Smooth muscle cell of bladder (primary cell): ENCODE data around the gene MEN1. TPM values are rescaled to one million over a fixed set of nuclear protein-coding genes. Genes with fewer than 3 reads are reported as not detected.

Experiments used
- total RNA-seq: library from RNA; depleted of rRNA; stranded (reverse); fragments of >200 nt; gene quantifications from 2 replicates; pipeline ENCODE4 v1.2.3, GENCODE V29; 2014

MEN1 gene
- 8.0 and 14.0 TPM in 2 replicates for total RNA-seq

GRCh38 chr11:64810271-64810890 lies at the start of gene MEN1:
MEN1 (minus strand) TSS chr11:64810551; CDS start chr11:64810109, 442 bp downstream.

GRCh38 chr11:64844330-64845128 lies 34.2 kb upstream of the MEN1 start, which contains the start of gene CDC42BPG:
CDC42BPG (minus strand) TSS chr11:64844653; CDS start chr11:64844569, 84 bp downstream.

GRCh38 chr11:64803158-64803845 lies 7.0 kb downstream of the MEN1 start, which contains the start of gene MAP4K2:
MAP4K2 (minus strand) TSS chr11:64803214; CDS start chr11:64803149, 65 bp downstream.

GRCh38 chr11:64778473-64779298 lies 31.7 kb downstream of the MEN1 start, which contains the start of gene SF1:
SF1 (minus strand) TSS chr11:64778542; CDS start chr11:64778392, 150 bp downstream.

GRCh38 chr11:64759722-64760719 lies 50.3 kb downstream of the MEN1 start, which contains the start of gene PYGM:
PYGM (minus strand) TSS chr11:64759974; CDS start chr11:64759898, 76 bp downstream.

Other genes starting within 250 kb of the MEN1 start
- not detected in 2 replicates for gene SLC22A12, start 219.3 kb downstream of the MEN1 start, total RNA-seq
- gene NRXN2, start 87.4 kb downstream of the MEN1 start, total RNA-seq: 0.57 and 0.74 TPM in 2 replicates
- 0.18 and 0.71 TPM in 2 replicates for gene RASGRP2, start 66.4 kb downstream of the MEN1 start, total RNA-seq
- 0.57 and 3.1 TPM in 2 replicates for gene PYGM, start 50.6 kb downstream of the MEN1 start, total RNA-seq
- 49.1 and 65.5 TPM in 2 replicates for gene SF1, start 32.0 kb downstream of the MEN1 start, total RNA-seq
- gene MAP4K2, start 7.3 kb downstream of the MEN1 start, total RNA-seq: 5.4 and 10.1 TPM in 2 replicates
- under 0.01 TPM in 2 replicates for gene CDC42BPG, start 34.1 kb upstream of the MEN1 start, total RNA-seq
- gene EHD1, start 68.1 kb upstream of the MEN1 start, total RNA-seq: 48.1 and 54.9 TPM in 2 replicates
- gene ATG2A, start 106.7 kb upstream of the MEN1 start, total RNA-seq: 6.5 and 8.0 TPM in 2 replicates
- 6.7 and 11.2 TPM in 2 replicates for gene PPP2R5B, start 114.1 kb upstream of the MEN1 start, total RNA-seq
- not detected in 2 replicates for gene GPHA2, start 125.3 kb upstream of the MEN1 start, total RNA-seq
- not detected in 2 replicates for gene MAJIN, start 161.6 kb upstream of the MEN1 start, total RNA-seq
- 0.37 and 0.71 TPM in 2 replicates for gene BATF2, start 186.4 kb upstream of the MEN1 start, total RNA-seq
- 77.1 and 85.5 TPM in 2 replicates for gene ARL2, start 203.6 kb upstream of the MEN1 start, total RNA-seq
- 4.8 and 6.9 TPM in 2 replicates for gene SNX15, start 216.9 kb upstream of the MEN1 start, total RNA-seq
- 5.0 and 6.4 TPM in 2 replicates for gene SAC3D1, start 230.7 kb upstream of the MEN1 start, total RNA-seq
- gene NAALADL1, start 248.0 kb upstream of the MEN1 start, total RNA-seq: 23.9 and 27.7 TPM in 2 replicates